ENCODE measurements around the gene CD6.

Gene CD6, protein sequence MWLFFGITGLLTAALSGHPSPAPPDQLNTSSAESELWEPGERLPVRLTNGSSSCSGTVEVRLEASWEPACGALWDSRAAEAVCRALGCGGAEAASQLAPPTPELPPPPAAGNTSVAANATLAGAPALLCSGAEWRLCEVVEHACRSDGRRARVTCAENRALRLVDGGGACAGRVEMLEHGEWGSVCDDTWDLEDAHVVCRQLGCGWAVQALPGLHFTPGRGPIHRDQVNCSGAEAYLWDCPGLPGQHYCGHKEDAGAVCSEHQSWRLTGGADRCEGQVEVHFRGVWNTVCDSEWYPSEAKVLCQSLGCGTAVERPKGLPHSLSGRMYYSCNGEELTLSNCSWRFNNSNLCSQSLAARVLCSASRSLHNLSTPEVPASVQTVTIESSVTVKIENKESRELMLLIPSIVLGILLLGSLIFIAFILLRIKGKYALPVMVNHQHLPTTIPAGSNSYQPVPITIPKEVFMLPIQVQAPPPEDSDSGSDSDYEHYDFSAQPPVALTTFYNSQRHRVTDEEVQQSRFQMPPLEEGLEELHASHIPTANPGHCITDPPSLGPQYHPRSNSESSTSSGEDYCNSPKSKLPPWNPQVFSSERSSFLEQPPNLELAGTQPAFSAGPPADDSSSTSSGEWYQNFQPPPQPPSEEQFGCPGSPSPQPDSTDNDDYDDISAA

DNA sequence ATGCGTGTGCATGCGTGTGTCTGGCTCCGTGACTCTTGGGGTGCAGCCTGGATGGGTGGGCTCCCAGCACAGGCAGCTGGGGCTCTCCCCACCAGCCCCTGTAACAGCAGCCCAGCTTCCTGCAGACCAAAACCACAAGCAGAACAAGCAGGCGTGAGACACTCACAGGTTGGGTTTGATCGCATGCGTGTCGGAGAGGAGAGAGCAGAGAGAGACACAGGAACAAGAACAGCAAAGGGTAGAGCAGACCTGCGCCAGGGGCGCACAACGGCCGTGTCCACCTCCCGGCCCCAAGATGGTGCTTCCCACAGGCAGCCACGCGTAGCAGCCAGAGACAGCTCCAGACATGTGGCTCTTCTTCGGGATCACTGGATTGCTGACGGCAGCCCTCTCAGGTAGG, at the start of gene CD6:
CD6 (plus strand) TSS at position 161 of the 400 bp plus-strand sequence; CDS start at position 347, 186 bp downstream.
- DNase-seq (ENCODE audit: low spot score): no peak

DNA sequence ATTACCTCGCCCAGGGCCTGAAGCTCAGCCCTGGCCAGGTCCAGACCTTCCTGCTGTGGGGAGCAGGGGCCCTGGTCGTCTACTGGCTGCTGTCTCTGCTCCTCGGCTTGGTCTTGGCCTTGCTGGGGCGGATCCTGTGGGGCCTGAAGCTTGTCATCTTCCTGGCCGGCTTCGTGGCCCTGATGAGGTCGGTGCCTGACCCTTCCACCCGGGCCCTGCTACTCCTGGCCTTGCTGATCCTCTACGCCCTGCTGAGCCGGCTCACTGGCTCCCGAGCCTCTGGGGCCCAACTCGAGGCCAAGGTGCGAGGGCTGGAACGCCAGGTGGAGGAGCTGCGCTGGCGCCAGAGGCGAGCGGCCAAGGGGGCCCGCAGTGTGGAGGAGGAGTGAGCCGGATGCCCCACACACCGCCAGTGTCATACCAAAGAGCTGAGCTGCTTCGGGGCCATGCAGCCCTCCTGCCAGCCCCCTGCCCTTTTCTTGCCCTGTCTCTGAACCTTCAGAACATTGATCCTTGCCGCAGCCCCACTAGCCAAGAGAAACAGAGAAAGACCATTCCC, 49.6 kb upstream of the CD6 start:
- DNase-seq (ENCODE audit: low spot score): no peak

DNA sequence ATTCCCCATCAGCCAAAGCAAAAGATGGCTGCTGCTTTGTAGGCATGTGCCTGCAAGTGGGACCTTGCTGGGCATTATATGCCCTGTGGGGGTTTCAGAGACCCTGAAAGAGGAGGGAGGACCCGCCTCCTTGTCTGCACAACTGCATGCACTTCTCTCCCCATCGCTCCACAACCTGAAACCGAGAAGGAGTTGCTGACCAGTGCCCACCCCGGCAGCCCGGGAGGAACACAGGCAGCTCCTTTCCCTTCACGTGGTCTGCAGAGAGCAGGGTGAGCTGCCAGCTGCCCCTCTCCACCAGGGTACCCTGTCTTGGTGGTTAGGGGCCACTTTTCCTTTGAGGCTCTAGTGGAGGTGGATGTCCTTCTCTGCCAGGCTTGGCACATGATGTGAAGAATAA, 48.6 kb upstream of the CD6 start:
- DNase-seq (ENCODE audit: low spot score): no peak

DNA sequence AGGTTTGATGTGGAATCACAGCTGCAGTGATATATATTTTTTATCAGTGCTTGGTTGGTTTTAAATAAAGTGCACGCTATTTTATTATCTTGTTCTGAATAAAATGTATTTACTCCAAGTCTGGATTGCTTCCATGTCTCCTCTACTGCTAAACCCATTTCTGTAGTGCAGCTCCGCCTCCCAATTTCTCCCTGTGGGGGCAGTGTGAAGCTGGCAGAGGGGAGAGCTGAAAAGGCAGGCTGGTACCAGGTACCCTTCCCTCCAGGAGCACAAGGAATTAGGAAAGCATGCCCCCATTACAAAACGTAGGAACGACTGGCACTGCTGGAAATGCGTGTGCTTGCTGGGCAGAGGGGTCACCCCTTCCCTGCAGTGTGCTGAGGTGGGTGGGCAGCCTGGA, 48.2 kb upstream of the CD6 start:
- no peak for DNase-seq (ENCODE audit: low spot score)

DNA sequence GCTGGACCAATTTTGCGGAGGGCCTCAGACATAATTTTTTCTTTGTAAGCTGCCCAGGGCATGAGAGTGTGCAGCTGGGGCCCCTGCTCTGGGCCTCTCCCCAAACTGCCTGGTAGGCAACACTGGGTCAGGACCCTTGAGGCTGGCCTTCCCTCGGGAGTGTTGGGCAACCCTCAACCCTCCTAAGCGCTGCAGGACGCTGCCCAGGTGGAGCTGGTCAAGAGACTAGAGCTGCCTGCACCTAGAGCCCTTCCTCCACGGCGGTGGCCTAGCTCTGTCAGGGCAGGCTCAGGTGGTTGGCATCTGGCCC, 47.7 kb upstream of the CD6 start:
- no peak for DNase-seq (ENCODE audit: low spot score)

DNA sequence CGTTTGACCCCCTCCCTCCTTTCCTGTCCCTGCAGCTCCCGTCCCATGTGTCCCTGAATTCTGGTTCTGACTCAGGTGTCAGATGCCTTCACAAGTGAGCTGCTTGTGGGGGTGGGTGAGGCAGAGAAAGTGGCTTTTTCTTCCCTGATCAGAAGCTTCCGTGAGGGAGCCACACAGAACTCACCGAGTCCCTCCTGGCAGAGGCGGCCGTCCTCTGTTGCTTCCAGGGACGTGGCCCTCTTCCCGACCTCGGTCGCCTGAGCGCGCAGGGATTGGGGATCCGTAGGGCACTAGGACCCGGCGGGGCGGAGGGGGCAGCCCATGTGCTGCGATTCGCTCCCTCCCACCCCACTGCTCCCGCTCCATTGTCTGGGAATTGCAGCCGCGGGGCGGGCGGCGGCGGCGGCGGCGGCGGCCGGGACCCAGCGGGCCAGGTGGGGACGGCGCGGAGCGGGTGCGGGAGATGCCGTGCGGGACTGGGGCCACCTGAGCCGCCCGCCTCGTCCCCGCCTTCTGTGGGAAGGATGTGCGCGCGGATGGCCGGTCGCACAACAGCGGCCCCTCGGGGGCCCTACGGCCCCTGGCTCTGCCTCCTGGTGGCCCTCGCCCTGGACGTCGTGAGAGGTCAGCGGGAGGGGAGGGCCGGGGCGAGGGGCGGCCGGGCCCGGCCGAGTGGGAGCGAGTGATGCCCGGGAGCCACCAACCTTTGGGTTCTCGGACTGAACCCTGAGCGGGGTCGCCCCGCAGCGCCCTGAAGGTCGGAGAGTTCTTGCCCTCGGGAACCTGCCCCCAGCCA, 47.2 kb upstream of the CD6 start, which contains the start of gene TMEM132A:
TMEM132A (plus strand) TSS at position 351 of the 796 bp plus-strand sequence; CDS start at position 525, 174 bp downstream.
- peak; percentile 83 for DNase-seq (ENCODE audit: low spot score)

DNA sequence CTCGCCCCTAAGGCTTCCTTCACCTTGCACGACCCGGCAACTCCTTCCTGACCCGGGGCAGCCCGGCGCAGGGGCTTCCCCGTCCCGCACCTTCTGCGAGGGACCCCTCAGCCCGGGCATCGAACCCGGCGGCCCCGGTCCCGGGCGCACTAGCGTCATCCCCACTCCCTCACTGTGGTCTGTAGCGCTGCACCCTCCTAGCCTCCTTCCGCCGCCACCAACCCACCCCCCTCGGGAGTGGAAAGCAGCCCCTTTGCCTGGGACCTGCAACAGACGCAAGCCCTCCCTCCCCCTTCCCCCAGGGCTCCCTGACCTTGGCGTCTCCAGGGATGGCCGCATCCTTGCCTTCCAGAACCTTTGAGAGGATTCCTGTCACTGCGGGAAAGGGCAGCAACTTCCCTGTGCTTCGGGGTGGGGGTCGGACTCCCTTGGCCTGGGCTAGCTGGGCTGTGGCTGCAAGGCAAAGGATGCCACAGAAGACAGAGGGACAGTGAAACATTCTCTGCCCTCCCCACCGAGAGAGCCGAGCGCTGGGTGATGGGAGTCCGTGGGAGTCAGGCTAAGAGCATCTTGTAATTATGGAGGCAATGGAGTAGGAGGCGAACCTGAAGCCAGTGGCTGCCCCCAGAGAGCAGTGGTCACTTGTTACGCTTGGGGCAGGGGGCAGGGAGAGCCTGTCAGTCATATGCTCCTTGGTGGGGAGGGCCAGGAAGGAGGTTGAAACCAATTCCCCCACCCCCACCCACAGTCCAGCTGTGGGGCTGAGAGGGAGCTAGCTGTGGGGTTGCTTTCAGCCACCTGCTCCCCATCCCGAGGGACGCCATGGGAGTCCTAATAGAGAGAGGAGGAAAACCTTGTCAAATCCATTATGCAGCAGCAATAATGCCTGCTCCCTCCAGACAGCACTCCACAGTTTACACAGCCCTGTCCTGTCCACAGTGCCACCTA, 46.3 kb upstream of the CD6 start:
- no peak for DNase-seq (ENCODE audit: low spot score)

DNA sequence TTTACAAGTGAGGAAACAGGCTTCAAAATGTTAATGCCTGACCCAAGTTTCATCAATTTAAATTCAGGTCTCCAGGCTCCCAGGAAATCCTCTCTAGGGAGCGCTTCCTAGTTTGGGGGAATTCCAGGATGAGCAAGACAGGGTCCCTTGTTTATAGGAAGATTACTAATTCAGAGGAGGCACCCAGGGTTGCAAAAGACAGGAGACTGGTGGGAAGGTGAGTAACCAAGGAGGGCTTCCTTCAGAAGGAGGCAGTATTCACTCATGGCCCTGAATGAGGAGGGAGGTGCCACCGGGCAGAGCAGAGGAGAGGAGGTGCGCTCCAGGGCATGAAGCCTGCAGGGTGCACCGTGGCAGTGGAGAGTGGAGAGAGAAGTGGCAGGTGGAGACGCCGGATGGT, 45.6 kb upstream of the CD6 start:
- no peak for DNase-seq (ENCODE audit: low spot score)

DNA sequence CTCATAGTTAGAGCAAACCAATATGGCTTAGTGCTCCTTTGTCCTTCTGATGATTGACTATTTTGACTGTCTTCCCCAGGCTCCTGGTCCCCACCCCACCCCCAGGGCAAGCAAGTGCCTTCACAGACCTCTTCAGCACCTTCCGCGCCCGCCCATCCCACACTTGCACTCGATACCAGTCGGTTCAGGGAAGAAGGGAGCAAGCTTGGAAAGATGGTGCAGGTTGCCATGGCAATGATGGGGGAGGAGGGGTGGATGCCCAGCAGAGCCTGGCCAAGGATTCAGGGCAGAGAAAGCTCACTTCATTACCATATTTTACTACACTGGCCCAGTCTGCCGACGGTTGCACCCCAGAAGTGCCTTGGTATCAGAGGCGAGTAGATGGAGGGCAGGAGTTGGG, 45.0 kb upstream of the CD6 start:
- DNase-seq (ENCODE audit: low spot score): no peak

DNA sequence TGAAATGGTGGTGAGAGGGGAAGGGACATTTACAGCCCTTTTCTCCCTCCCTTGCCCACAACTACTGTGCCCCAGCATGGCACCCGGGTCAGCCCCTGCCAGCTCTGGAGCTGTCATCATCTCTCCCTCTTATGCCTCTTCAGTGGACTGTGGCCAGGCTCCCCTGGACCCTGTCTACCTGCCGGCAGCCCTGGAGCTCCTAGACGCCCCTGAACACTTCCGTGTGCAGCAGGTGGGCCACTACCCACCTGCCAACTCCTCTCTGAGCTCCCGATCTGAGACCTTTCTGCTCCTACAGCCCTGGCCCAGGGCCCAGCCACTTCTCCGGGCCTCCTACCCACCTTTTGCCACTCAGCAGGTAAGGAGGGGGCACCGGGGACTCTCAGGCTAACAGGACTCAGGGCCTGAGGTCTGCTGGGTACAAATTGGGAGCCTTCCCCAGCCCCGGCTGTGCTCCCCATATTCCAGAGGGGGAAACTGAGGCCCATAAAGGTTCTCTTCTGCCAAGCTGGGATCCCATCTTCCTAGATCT, 44.4 kb upstream of the CD6 start:
- DNase-seq (ENCODE audit: low spot score): no peak

DNA sequence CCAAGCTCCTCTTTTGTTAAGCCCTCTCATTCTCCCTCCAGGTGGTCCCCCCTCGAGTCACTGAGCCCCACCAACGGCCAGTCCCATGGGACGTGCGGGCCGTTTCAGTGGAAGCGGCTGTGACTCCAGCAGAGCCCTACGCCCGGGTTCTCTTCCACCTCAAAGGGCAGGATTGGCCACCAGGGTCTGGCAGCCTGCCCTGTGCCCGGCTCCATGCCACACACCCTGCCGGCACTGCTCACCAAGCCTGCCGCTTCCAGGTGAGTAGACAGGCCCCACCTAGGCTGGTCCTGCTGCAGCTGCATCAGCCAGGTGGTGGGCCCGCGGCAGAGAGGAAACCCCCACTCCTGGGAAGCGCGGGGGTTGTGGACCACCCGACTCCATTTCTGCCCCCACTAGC, 43.9 kb upstream of the CD6 start:
- DNase-seq (ENCODE audit: low spot score): no peak

DNA sequence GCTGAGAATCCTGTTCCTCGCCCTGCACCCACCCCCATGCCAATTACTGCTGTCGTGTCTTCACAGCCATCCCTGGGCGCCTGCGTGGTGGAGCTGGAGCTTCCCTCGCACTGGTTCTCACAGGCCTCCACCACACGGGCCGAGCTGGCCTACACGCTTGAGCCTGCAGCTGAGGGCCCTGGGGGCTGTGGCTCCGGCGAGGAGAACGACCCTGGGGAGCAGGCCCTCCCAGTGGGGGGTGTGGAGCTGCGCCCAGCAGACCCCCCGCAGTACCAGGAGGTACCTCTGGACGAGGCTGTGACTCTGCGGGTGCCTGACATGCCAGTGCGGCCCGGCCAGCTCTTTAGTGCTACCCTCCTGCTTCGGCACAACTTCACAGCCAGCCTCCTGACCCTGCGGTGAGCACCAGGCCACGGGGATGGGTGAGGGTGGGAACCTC, 42.9 kb upstream of the CD6 start:
- DNase-seq (ENCODE audit: low spot score): no peak

DNA sequence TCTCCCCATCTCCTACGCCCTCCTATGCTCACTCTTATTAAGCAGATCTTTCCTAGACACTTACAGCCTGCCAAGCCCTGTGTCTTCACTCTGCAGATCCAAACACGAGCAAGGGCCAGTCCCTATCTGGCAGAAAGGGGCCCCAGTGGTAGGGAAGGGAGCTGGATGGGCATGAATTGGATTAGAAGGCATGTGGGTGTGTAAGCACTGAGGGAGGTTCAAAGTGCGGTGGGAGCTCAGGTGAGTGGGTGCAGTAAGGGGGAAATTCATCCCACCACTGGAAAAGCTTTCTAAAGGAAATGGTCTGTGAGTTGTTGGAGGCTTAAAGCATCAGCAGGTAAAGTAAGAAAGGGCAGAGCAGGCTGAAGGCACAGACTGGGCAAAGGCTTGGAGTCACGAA, 41.7 kb upstream of the CD6 start:
- DNase-seq (ENCODE audit: low spot score): no peak

DNA sequence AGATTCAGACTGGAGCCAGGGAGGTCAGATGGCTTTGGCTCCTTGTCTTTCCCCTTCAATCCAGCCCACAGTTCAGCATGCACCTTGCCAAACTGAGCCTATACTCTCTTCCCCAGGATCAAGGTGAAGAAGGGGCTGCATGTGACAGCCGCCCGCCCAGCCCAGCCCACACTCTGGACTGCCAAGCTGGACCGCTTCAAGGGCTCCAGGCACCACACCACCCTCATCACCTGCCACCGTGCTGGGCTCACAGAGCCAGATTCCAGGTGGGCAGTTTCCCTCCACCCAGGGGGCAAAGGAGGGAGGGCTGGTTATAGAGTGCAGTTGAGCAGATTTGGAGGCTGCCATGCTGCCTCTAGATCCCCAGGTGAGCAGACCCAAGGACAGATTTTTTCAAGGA, 41.1 kb upstream of the CD6 start:
- no peak for DNase-seq (ENCODE audit: low spot score)

DNA sequence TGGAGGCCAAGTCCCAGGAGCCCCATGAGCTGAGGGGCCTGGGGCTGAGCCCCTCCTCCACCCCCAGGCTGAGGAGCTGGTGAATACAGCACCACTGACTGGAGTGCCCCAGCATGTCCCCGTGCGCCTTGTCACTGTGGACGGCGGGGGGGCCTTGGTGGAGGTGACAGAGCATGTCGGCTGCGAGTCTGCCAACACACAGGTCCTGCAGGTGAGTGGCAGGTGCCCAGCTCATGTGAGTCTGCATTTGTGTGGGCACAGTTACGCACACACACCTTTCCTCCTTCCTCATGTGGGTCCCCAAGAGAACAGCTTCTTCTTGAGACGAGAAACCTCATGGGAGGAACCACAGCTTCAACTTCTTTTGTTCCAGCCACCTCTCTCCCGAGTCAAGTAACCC, 39.6 kb upstream of the CD6 start:
- no peak for DNase-seq (ENCODE audit: low spot score)

DNA sequence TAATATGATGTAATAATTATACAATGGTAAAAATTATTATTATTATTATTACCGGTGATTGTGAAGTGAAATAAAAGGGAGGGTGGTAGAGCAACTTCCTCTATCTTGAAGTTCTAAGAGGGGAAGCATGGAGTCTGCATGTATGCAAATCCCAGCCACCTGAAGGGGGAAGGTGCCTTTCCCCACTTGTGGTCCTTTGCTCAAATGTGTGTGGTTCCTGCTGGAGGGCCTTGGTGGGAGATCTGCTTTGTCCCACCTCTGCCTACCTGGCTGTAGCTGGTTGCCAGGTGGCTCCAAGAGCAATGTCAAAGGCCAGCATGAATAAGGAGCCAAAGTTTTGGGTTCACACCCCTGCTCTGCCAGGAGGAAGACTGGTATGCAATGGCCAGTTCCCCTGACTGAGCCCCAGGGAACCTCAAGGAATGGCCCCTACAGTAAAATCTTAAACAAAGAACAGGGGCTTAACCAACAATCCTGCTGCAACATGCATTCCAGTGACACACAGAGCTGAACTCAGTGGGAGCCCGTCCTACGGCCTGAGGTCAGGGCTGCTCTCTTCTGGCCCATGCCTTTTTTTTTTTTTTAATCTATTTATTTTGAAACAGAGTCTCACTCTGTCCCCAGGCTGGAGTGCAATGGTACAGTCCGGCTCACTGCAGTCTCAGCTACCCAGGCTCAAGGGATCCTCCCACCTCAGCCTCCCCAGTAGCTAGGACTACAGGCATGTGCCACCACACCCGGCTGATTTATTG, 38.7 kb upstream of the CD6 start:
- no peak for DNase-seq (ENCODE audit: low spot score)

DNA sequence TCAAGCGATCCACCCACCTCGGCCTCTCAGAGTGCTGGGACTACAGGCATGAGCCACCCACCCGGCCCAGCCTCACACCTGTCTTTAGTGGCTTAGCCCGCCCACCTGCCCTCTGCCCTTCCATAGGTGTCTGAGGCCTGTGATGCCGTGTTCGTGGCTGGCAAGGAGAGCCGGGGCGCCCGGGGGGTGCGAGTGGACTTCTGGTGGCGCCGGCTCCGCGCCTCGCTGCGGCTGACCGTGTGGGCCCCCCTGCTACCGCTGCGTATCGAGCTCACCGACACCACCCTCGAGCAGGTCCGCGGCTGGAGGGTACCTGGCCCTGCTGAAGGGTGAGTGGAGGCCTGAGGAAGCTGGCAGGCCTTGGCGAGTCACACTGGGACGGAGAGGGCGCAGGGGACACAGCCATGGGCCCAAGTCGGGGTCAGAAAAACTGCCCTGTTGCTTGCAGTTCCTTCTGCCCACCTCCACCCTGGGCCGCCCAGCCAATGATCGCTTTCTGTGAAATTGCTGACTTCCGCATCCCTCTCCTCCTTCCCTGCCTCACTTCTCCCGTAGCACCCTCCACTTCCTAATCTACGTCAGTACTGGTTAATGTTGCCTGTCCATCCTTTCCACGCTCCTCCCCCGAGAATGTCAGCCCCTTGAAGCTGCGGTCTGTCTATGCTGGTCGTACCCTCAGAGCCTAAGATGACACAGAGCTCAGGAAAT, 37.9 kb upstream of the CD6 start:
- DNase-seq (ENCODE audit: low spot score): no peak

DNA sequence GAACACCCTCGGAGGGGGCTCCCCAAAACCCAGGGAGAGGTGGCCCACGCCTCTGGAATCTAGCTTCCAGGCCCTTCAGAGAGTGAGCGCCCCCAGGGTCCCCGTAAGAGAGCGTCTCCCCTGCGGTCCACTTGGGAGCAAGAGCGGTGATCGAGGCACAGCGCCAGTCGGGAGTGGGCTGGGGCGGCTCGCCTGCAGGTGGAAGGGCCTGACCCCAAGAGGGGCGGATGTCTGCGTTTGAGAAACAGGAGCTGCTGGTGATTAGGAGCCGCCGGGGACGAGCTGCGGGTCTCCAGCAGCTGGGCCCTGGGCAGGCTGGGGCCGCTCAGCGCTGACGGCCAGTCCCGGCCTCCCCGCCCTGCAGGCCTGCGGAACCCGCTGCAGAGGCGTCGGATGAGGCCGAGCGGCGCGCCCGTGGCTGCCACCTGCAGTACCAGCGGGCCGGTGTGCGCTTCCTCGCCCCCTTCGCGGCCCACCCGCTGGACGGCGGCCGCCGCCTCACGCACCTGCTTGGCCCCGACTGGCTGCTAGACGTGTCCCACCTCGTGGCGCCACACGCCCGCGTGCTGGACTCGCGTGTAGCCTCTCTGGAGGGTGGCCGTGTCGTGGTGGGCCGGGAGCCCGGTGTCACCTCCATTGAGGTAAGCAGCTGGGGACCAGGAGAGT, 37.2 kb upstream of the CD6 start:
- no peak for DNase-seq (ENCODE audit: low spot score)

Measured in COLO829 (cell line).